Activated CD8-positive, alpha-beta T cell treated with anti-CD3 and anti-CD28 coated beads for 36 hours (primary cell): ENCODE results near the gene MYLK. TPM values are rescaled to one million over a fixed set of nuclear protein-coding genes. Genes with fewer than 3 reads are reported as not detected.

Source experiments
- ATAC-seq: fragments of 200-7000 bp; cut with Tn5 transposase; one replicate; pipeline ENCODE4 v1.10.0; 2021; ENCODE audit warnings: mild to moderate bottlenecking, moderate library complexity
- CTCF ChIA-PET: fragments of 350-600 bp; sonication (Branson Sonifier 250); formaldehyde crosslinking; loops from one replicate; lab custom pipeline; 2021; ENCODE audit warnings: antibody characterized with exemption; lab: Charles Lee
- POLR2A ChIA-PET: fragments of 350-600 bp; sonication (Branson Sonifier 250); formaldehyde crosslinking; loops from one replicate; lab custom pipeline; 2021; ENCODE audit warnings: antibody characterized with exemption; lab: Charles Lee
- DNase-seq: peaks from one replicate; pipeline ENCODE4 v3.0.0-alpha.2; 2020
- H3K27ac Mint-ChIP-seq: one replicate; pipeline ENCODE4 v1.8.0; 2021; ENCODE audit warnings: mild to moderate bottlenecking, mixed read lengths
- H3K27me3 Mint-ChIP-seq: one replicate; pipeline ENCODE4 v1.8.0; 2021; ENCODE audit warnings: mixed read lengths
- H3K36me3 Mint-ChIP-seq: one replicate; pipeline ENCODE4 v1.8.0; 2021; ENCODE audit warnings: low read depth, mixed read lengths
- H3K4me1 Mint-ChIP-seq: one replicate; pipeline ENCODE4 v1.8.0; 2021; ENCODE audit warnings: low read depth, mixed read lengths
- H3K4me3 Mint-ChIP-seq: one replicate; pipeline ENCODE4 v1.8.0; 2021; ENCODE audit warnings: mild to moderate bottlenecking, moderate library complexity, mixed read lengths
- H3K9me3 Mint-ChIP-seq: one replicate; pipeline ENCODE4 v1.8.0; 2021; ENCODE audit warnings: mixed read lengths
- intact Hi-C: fragments of 100-400 bp; cut with micrococcal nuclease; formaldehyde crosslinking; loops from one replicate; pipeline ENCODE4 v1.10.0; 2022
- total RNA-seq, 2 experiments: library from RNA; stranded (reverse); gene quantifications; one replicate each; pipeline ENCODE4 v1.2.3, GENCODE V29; 2021
- TF ChIP-seq, protein P1 (sequence below): fragments of 200-600 bp; IDR thresholded peaks from one replicate; pipeline ENCODE4 v1.8.0; 2022; ENCODE audit warnings: antibody characterized with exemption, mild to moderate bottlenecking

The MYLK gene
- total RNA-seq, 2 experiments from 2014 or later: 0.34 TPM; not detected in 1

DNA sequence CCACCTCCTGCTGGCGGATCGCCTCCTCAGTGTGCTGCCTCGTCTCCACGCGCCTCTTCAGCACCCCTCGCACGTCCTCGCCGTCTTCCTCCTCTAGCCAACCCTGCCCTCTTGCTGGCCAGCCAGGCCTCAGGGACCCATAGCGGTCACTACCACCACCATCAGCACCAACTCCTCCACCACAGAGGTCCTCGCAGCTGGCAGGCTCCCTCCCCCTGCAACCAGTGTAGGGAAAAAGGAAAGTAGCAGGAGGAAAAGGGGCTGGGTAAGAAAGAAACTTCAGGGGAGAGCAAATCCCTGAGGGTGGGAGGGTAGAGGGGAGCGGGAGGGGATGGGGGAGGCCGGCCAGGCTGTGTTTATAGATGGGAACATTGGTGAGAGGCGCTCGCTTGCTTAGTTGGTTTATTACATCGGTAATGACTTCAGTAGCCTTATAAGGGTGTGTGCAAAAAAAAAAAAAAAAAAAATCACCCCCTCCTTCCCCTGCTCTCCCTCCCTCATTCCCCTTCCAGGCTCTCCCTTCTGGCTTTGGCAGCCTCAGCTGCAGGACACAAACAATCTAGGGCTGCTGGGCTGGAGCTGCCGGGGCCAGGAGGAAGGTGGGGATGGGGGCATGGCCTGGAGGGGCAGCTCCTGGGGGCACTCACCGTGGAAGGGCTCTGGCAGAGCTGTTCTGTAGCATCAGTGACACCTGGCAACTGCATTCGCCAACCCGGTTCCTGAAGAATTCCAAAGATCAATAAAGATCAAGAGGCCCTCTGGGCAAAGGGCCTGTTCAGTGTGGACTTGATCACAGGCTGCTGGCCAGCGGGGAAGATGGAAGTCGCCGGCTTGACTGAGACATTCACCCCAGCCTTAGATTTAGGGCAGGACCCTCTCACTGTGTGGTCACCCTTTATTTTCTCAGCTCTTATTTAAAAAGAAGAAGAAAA lies 183.1 kb downstream of the MYLK start:
- ATAC-seq: no peak
- H3K4me1 Mint-ChIP-seq: no peaks in the 10 kb centered on the region
- POLR2A ChIA-PET: no interaction called here
- no peak for DNase-seq
- CTCF ChIA-PET: interaction anchor here (1.9 to 2.2 kb wide), 2 partner anchors 49 to 59 kb away, joined by 7 to 10 read pairs; no protein-coding TSS in a partner anchor
- H3K27ac Mint-ChIP-seq: no peak overlapping the region
- no peaks in the 10 kb centered on the region for H3K27me3 Mint-ChIP-seq
- TF ChIP-seq, protein P1, sequence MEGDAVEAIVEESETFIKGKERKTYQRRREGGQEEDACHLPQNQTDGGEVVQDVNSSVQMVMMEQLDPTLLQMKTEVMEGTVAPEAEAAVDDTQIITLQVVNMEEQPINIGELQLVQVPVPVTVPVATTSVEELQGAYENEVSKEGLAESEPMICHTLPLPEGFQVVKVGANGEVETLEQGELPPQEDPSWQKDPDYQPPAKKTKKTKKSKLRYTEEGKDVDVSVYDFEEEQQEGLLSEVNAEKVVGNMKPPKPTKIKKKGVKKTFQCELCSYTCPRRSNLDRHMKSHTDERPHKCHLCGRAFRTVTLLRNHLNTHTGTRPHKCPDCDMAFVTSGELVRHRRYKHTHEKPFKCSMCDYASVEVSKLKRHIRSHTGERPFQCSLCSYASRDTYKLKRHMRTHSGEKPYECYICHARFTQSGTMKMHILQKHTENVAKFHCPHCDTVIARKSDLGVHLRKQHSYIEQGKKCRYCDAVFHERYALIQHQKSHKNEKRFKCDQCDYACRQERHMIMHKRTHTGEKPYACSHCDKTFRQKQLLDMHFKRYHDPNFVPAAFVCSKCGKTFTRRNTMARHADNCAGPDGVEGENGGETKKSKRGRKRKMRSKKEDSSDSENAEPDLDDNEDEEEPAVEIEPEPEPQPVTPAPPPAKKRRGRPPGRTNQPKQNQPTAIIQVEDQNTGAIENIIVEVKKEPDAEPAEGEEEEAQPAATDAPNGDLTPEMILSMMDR: no peak
- H3K36me3 Mint-ChIP-seq: no peaks in the 10 kb centered on the region
- no peak overlapping the region for H3K4me3 Mint-ChIP-seq
- intact Hi-C loops: no loop called here
- H3K9me3 Mint-ChIP-seq: no peaks in the 10 kb centered on the region

DNA sequence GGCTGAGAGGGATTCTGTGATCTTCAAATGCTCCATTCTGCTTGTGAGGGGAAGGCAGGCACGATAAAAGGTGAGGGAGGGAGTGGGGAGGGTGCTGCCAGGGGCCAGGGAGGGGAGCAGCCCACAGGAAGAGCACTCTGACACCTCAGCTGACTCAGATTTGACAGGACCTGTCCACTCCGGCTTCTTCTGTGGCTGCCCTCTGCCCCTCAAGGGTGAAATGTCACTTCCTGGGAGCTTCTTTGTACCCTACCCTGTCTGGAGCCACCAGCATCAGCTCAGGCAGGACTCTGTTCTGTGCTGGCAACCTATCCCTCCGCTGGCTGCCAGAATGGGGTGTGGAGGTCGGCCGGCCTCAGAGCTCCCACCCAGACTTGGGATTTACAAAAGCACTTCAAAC lies 185.3 kb downstream of the MYLK start:
- no peaks in the 10 kb centered on the region for H3K9me3 Mint-ChIP-seq
- intact Hi-C loops: no loop called here
- no peaks in the 10 kb centered on the region for H3K4me1 Mint-ChIP-seq
- ATAC-seq (no peak), DNase-seq (no peak)
- POLR2A ChIA-PET: no interaction called here
- H3K27ac Mint-ChIP-seq: no peak overlapping the region
- H3K27me3 Mint-ChIP-seq: no peaks in the 10 kb centered on the region
- CTCF ChIA-PET: interaction anchor here (1.8 kb wide), 1 partner anchor 24 kb away, joined by 9 read pairs; no protein-coding TSS in a partner anchor
- TF ChIP-seq, protein P1: no peak
- H3K36me3 Mint-ChIP-seq: no peaks in the 10 kb centered on the region
- H3K4me3 Mint-ChIP-seq: no peak overlapping the region

DNA sequence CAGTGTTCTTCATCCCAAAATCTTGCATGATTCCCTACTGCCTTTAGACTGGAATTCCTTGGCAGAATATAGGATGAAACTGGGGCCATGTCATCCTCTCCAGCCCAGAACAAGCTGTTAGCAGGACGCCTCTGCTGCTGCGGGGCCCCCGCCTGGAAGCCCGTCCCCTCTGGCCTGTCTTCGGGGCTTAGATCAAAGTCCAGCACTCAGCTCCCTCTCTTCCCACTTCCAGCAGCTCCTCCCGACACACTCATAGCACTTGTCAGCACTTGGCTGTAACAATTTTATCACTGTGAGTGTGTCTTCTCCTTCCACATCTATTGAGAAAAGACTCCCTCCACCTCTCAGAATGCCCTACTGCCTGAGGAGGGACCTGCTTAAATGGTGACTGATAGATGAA lies 187.3 kb downstream of the MYLK start:
- Mint-ChIP-seq H3K4me1 (no peaks in the 10 kb centered on the region), H3K36me3 (no peaks in the 10 kb centered on the region), H3K27ac (no peak overlapping the region), H3K27me3 (no peaks in the 10 kb centered on the region), H3K9me3 (no peaks in the 10 kb centered on the region), H3K4me3 (no peak overlapping the region)
- ChIA-PET CTCF (interaction anchor here (1.5 kb wide), 1 partner anchor 21 kb away, joined by 3 read pairs; no protein-coding TSS in a partner anchor), POLR2A (no interaction called here)
- TF ChIP-seq, protein P1: no peak
- ATAC-seq (no peak), DNase-seq (no peak)
- intact Hi-C loops: no loop called here

DNA sequence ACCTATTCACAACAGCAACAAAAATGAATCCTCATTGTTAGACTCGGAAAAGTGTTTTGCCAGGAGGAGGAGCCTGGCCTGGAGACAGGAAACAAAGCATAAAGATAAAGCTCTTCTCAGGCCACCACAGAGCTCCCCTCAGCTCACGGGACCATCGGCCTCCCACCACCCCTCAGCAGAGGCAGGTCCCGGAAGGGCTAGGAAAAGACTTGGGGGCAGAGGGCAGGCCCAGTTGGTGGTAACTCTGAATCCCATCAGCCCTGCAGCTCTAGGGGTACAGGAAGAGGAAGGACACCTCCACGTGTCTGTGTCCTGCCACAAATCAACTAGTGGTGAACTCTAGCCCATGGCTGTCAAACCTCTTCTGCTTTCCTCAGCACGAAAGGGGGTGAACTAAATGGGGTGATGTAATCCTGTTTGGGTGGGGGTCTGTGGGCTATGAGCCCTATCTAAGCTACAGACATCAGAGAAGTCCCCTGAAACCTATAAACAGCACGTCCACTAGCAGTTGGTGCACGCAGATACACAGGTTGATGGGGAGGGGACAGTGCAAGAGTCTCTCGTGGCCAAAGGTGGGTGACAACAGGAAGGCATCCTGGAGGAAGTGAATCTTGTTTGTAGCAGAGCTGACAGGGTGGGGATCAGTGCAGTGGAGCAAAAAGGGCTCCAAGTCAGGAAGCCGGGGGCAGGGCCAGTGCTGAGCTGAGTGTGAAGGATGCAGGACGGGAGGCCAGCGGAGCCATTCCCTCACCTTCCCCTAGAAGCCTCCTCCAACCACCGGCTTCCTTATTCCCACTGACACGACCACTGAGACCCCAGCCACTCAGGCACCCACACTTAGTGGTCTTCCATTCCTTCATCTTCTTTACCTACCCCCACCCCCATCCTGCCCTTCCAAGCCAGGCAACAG lies 188.1 kb downstream of the MYLK start:
- TF ChIP-seq, protein P1: no peak
- CTCF ChIA-PET: interaction anchor here (1.0 to 1.5 kb wide), 2 partner anchors 22 to 27 kb away, joined by 3 read pairs; no protein-coding TSS in a partner anchor
- no peak overlapping the region for H3K4me3 Mint-ChIP-seq
- no peak overlapping the region for H3K27ac Mint-ChIP-seq
- intact Hi-C loops: no loop called here
- ATAC-seq (no peak), DNase-seq (no peak)
- H3K4me1 Mint-ChIP-seq: no peaks in the 10 kb centered on the region
- no peaks in the 10 kb centered on the region for H3K36me3 Mint-ChIP-seq
- POLR2A ChIA-PET: no interaction called here
- no peaks in the 10 kb centered on the region for H3K9me3 Mint-ChIP-seq
- no peaks in the 10 kb centered on the region for H3K27me3 Mint-ChIP-seq
